Neural progenitor cell (in vitro differentiated cells): ENCODE measurements around the gene SUGCT. TPM values are rescaled to one million over a fixed set of nuclear protein-coding genes. Genes with fewer than 3 reads are reported as not detected.

ENCODE experiments used
- DNase-seq: peaks from one replicate; pipeline ENCODE4 v3.0.0-alpha.2; 2016; ENCODE audit warnings: low spot score
- H2AFZ ChIP-seq: fragments of 200-600 bp; sonication (generic); replicated peaks from 2 replicates; pipeline ENCODE4 v1.6.1; 2016; ENCODE audit warnings: antibody characterized with exemption
- H3F3A ChIP-seq: fragments of 200-600 bp; sonication (generic); 2 replicates; pipeline ENCODE4 v1.6.1; 2016; ENCODE audit warnings: antibody characterized with exemption, low read depth
- H3K27ac ChIP-seq: fragments of 200-600 bp; sonication (generic); 2 replicates; pipeline ENCODE4 v1.5.1; 2016; ENCODE audit warnings: mild to moderate bottlenecking
- H3K27me3 ChIP-seq: fragments of 200-600 bp; sonication (generic); 2 replicates; pipeline ENCODE4 v1.6.1; 2016; ENCODE audit warnings: mild to moderate bottlenecking, moderate library complexity
- H3K36me3 ChIP-seq: fragments of 200-600 bp; sonication (generic); 2 replicates; pipeline ENCODE4 v1.5.1; 2016
- H3K4me1 ChIP-seq: fragments of 200-600 bp; sonication (generic); 2 replicates; pipeline ENCODE4 v1.6.1; 2016; ENCODE audit warnings: mixed run types
- H3K4me2 ChIP-seq: fragments of 200-600 bp; sonication (generic); 2 replicates; pipeline ENCODE4 v1.6.1; 2016
- H3K4me3 ChIP-seq: fragments of 200-600 bp; sonication (generic); 2 replicates; pipeline ENCODE4 v1.5.1; 2016
- H3K79me2 ChIP-seq: fragments of 200-600 bp; sonication (generic); 2 replicates; pipeline ENCODE4 v1.6.1; 2016; ENCODE audit warnings: low read depth
- H3K9ac ChIP-seq: fragments of 200-600 bp; sonication (generic); 2 replicates; pipeline ENCODE4 v1.6.1; 2016
- H3K9me3 ChIP-seq: fragments of 200-600 bp; sonication (generic); 2 replicates; pipeline ENCODE4 v1.5.1; 2016; ENCODE audit warnings: low read depth
- H4K20me1 ChIP-seq: fragments of 200-600 bp; sonication (generic); 2 replicates; pipeline ENCODE4 v1.6.1; 2016; ENCODE audit warnings: low read depth
- H3K27ac Mint-ChIP-seq: 3 replicates; pipeline ENCODE4 v1.8.0; 2021; ENCODE audit warnings: mixed read lengths
- H3K27me3 Mint-ChIP-seq: 2 replicates; pipeline ENCODE4 v1.8.0; 2022; ENCODE audit warnings: low read depth, mild to moderate bottlenecking, inconsistent platforms, moderate library complexity, mixed read lengths; ENCODE audit not compliant: insufficient read depth
- H3K36me3 Mint-ChIP-seq: 3 replicates; pipeline ENCODE4 v1.8.0; 2021; ENCODE audit warnings: mixed read lengths
- H3K4me1 Mint-ChIP-seq: 3 replicates; pipeline ENCODE4 v1.8.0; 2021; ENCODE audit warnings: mixed read lengths
- H3K4me3 Mint-ChIP-seq: 3 replicates; pipeline ENCODE4 v1.8.0; 2021; ENCODE audit warnings: mild to moderate bottlenecking, moderate library complexity, mixed read lengths
- H3K9me3 Mint-ChIP-seq: 3 replicates; pipeline ENCODE4 v1.8.0; 2020; ENCODE audit warnings: mixed read lengths
- CTCF ChIP-seq: fragments of 200-600 bp; sonication (generic); IDR thresholded peaks from 2 replicates; pipeline ENCODE4 v1.5.1; 2017; ENCODE audit warnings: antibody characterized with exemption, mild to moderate bottlenecking
- EZH2 ChIP-seq: fragments of 200-600 bp; sonication (generic); IDR thresholded peaks from 2 replicates; pipeline ENCODE4 v1.6.1; 2017; ENCODE audit warnings: antibody characterized with exemption, mild to moderate bottlenecking, moderate library complexity
- EZH2phosphoT487 ChIP-seq: fragments of 200-600 bp; sonication (generic); IDR thresholded peaks from 2 replicates; pipeline ENCODE4 v1.6.1; 2017; ENCODE audit warnings: antibody characterized with exemption
- total RNA-seq: library from RNA; depleted of rRNA; stranded (reverse); fragments of >200 nt; gene quantifications from 2 replicates; pipeline ENCODE4 v1.2.3, GENCODE V29; 2015; ENCODE audit warnings: low replicate concordance

The SUGCT gene
- total RNA-seq, 1 donor from 2014 or later, result 10.1 TPM

GRCh38 chr7:40526951-40527715 lies 392.3 kb downstream of the SUGCT start:
- Histone ChIP-seq H3F3A (no peaks in the 10 kb centered on the region), H3K27ac (no peak overlapping the region), H3K36me3 (no peaks in the 10 kb centered on the region), H3K4me2 (no peak overlapping the region), H3K79me2 (no peaks in the 10 kb centered on the region), H3K9me3 (no peaks in the 10 kb centered on the region), H4K20me1 (no peaks in the 10 kb centered on the region), H2AFZ (no peak overlapping the region), H3K4me3 (no peak overlapping the region), H3K4me1 (peaks cover 7% of the 10 kb centered on the region), H3K27me3 (no peaks in the 10 kb centered on the region), H3K9ac (no peak overlapping the region)
- Mint-ChIP-seq H3K4me1 (no peaks in the 10 kb centered on the region), H3K9me3 (no peaks in the 10 kb centered on the region), H3K36me3 (no peaks in the 10 kb centered on the region), H3K4me3 (no peak overlapping the region), H3K27me3 (peaks cover 2% of the 10 kb centered on the region), H3K27ac (no peak overlapping the region)
- no peak for TF ChIP-seq EZH2
- TF ChIP-seq EZH2phosphoT487, result no peak
- no peak for TF ChIP-seq CTCF
- no peak for DNase-seq

- Histone ChIP-seq H2AFZ (no peak overlapping the region), H3K79me2 (no peaks in the 10 kb centered on the region), H3K27me3 (no peaks in the 10 kb centered on the region), H3K4me2 (no peak overlapping the region), H3F3A (no peaks in the 10 kb centered on the region), H3K36me3 (no peaks in the 10 kb centered on the region), H3K4me3 (no peak overlapping the region), H3K9me3 (no peaks in the 10 kb centered on the region), H3K9ac (no peak overlapping the region), H3K4me1 (peaks cover 7% of the 10 kb centered on the region), H4K20me1 (no peaks in the 10 kb centered on the region), H3K27ac (no peak overlapping the region)
- no peak overlapping the region for H3K27ac Mint-ChIP-seq
- no peak overlapping the region for H3K4me3 Mint-ChIP-seq
- H3K4me1 Mint-ChIP-seq, result no peaks in the 10 kb centered on the region
- no peaks in the 10 kb centered on the region for H3K36me3 Mint-ChIP-seq
- DNase-seq, result no peak
- TF ChIP-seq EZH2 (no peak), CTCF (no peak), EZH2phosphoT487 (no peak)
- no peaks in the 10 kb centered on the region for H3K9me3 Mint-ChIP-seq
- peaks cover 2% of the 10 kb centered on the region for H3K27me3 Mint-ChIP-seq
Observed at GRCh38 chr7:40527723-40528122, 392.9 kb downstream of the SUGCT start.

DNA sequence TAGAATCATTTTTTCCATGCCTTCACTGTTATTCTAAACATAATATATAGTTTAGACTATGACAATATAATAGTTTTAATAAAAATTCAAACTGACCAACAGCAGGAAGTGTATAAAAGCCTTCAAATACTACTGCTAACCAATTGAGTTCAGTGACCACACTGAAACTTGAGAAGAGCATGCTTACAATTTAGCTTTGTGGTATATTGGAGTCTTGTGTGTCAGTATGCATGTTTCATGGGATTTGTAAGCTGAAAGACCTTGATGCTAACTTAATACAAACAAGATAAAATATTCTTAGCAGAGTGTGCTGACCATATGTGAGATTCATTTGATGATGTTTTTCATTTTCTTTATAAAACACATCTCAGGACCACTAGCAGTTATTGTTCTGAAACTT lies 395.5 kb downstream of the SUGCT start:
- Mint-ChIP-seq H3K27me3 (peaks cover 2% of the 10 kb centered on the region), H3K36me3 (no peaks in the 10 kb centered on the region), H3K27ac (no peak overlapping the region), H3K4me3 (no peak overlapping the region), H3K9me3 (no peaks in the 10 kb centered on the region), H3K4me1 (no peaks in the 10 kb centered on the region)
- Histone ChIP-seq H3K9ac (no peak overlapping the region), H3K9me3 (no peaks in the 10 kb centered on the region), H3K79me2 (no peaks in the 10 kb centered on the region), H3K4me2 (no peak overlapping the region), H3K36me3 (no peaks in the 10 kb centered on the region), H3K4me3 (no peak overlapping the region), H3K4me1 (peaks cover 7% of the 10 kb centered on the region), H3K27me3 (no peaks in the 10 kb centered on the region), H3K27ac (no peak overlapping the region), H3F3A (no peaks in the 10 kb centered on the region), H4K20me1 (no peaks in the 10 kb centered on the region), H2AFZ (no peak overlapping the region)
- no peak for TF ChIP-seq EZH2
- DNase-seq, result no peak

- Histone ChIP-seq H3K79me2 (no peaks in the 10 kb centered on the region), H3K4me1 (no peaks in the 10 kb centered on the region), H3K9ac (no peak overlapping the region), H3K9me3 (no peaks in the 10 kb centered on the region), H4K20me1 (no peaks in the 10 kb centered on the region), H3K4me2 (no peak overlapping the region), H3K27me3 (no peaks in the 10 kb centered on the region), H3K36me3 (no peaks in the 10 kb centered on the region), H3K4me3 (no peak overlapping the region), H2AFZ (no peak overlapping the region), H3F3A (no peaks in the 10 kb centered on the region), H3K27ac (no peak overlapping the region)
- Mint-ChIP-seq H3K27me3 (peaks cover 2% of the 10 kb centered on the region), H3K9me3 (no peaks in the 10 kb centered on the region), H3K4me3 (no peak overlapping the region), H3K27ac (no peak overlapping the region), H3K4me1 (no peaks in the 10 kb centered on the region), H3K36me3 (no peaks in the 10 kb centered on the region)
- no peak for TF ChIP-seq CTCF
- TF ChIP-seq EZH2phosphoT487, result no peak
- TF ChIP-seq EZH2, result no peak
- DNase-seq, result no peak
Observed at GRCh38 chr7:40531956-40532355, 397.2 kb downstream of the SUGCT start.
